OCI-M2 (cell line): ENCODE results near the gene KCNK4.
"Not testable (repeated sequence)": the region's sequence is repeated elsewhere in the genome, so short reads cannot be mapped to it uniquely, and the experiment has no call there.

Source experiments
- DNase-seq: peaks from one replicate; lab custom pipeline; 2025; ENCODE audit not compliant: unreplicated experiment; lab: John Stamatoyannopoulos, UW

The KCNK4 gene

GRCh38 chr11:64322925-64323260, 31.8 kb downstream of the KCNK4 start:
- no peak for DNase-seq

GRCh38 chr11:64323373-64323772, 32.3 kb downstream of the KCNK4 start:
- DNase-seq: no peak

- not testable (repeated sequence) for DNase-seq
Observed at GRCh38 chr11:64323984-64324383, 32.9 kb downstream of the KCNK4 start.

- DNase-seq: no peak
Observed at GRCh38 chr11:64324692-64325469, 33.8 kb downstream of the KCNK4 start.

GRCh38 chr11:64327375-64327774, 36.3 kb downstream of the KCNK4 start:
- DNase-seq: no peak

GRCh38 chr11:64327993-64328392, 36.9 kb downstream of the KCNK4 start:
- DNase-seq: no peak

- no peak for DNase-seq
Observed at GRCh38 chr11:64330888-64331287, 39.8 kb downstream of the KCNK4 start.

GRCh38 chr11:64331569-64332371, 40.7 kb downstream of the KCNK4 start:
- no peak for DNase-seq

GRCh38 chr11:64333556-64333955, 42.5 kb downstream of the KCNK4 start:
- no peak for DNase-seq

- DNase-seq: peak; percentile 54
Observed at GRCh38 chr11:64334764-64335735, 43.9 kb downstream of the KCNK4 start.

- DNase-seq: no peak
Observed at GRCh38 chr11:64337538-64338249, 46.6 kb downstream of the KCNK4 start.

GRCh38 chr11:64338716-64339115, 47.6 kb downstream of the KCNK4 start:
- DNase-seq: no peak

GRCh38 chr11:64339286-64339685, 48.2 kb downstream of the KCNK4 start:
- no peak for DNase-seq

- DNase-seq: no peak
Observed at GRCh38 chr11:64339754-64340408, 48.8 kb downstream of the KCNK4 start, which contains the start of gene CCDC88B. TSS of gene CCDC88B (plus strand) at chr11:64340204. CDS start at chr11:64340267, 63 bp downstream.

- DNase-seq: no peak
Observed at GRCh38 chr11:64340671-64341335, 49.7 kb downstream of the KCNK4 start.

GRCh38 chr11:64341429-64341828, 50.3 kb downstream of the KCNK4 start:
- DNase-seq: no peak

- DNase-seq: no peak
Observed at GRCh38 chr11:64341851-64342791, 51.0 kb downstream of the KCNK4 start.
